NCI-H1417 (cell line): ENCODE data around the gene CDKN2D.
"Not testable (repeated sequence)": the region's sequence is repeated elsewhere in the genome, so short reads cannot be mapped to it uniquely, and the experiment has no call there.

Experiments used
- DNase-seq, 3 experiments: peaks; one replicate each; lab custom pipeline; 2025; lab: John Stamatoyannopoulos, UW

The CDKN2D gene

GRCh38 chr19:10551698-10552301 lies 17.0 kb downstream of the CDKN2D start:
- peak in 2 of 3 experiments; percentile 7 to 28 for DNase-seq

GRCh38 chr19:10551006-10551405 lies 17.8 kb downstream of the CDKN2D start:
- DNase-seq: not testable (repeated sequence)

- no peak for DNase-seq
Measured at GRCh38 chr19:10550336-10550735, 18.4 kb downstream of the CDKN2D start.

- no peak for DNase-seq
Measured at GRCh38 chr19:10549733-10550132, 19.0 kb downstream of the CDKN2D start.

- no peak for DNase-seq
Measured at GRCh38 chr19:10548746-10549276, 20.0 kb downstream of the CDKN2D start.

- no peak for DNase-seq
Measured at GRCh38 chr19:10546817-10547216, 22.0 kb downstream of the CDKN2D start.

GRCh38 chr19:10544753-10545251 lies 24.0 kb downstream of the CDKN2D start:
- no peak for DNase-seq

GRCh38 chr19:10544242-10544752 lies 24.5 kb downstream of the CDKN2D start:
- peak in 1 of 3 experiments; percentile 45 for DNase-seq

GRCh38 chr19:10543420-10544241 lies 25.1 kb downstream of the CDKN2D start, which contains the start of gene ATG4D:
TSS of gene ATG4D (plus strand) at chr19:10543904. CDS start at chr19:10544091, 187 bp downstream.
- DNase-seq: peak; percentile 90 to 93 (median 91)

- DNase-seq: no peak
Measured at GRCh38 chr19:10543059-10543419, 25.7 kb downstream of the CDKN2D start.

- DNase-seq: not testable (repeated sequence)
Measured at GRCh38 chr19:10539016-10539415, 29.8 kb downstream of the CDKN2D start.

GRCh38 chr19:10538204-10538983 lies 30.4 kb downstream of the CDKN2D start:
- no peak for DNase-seq

GRCh38 chr19:10537668-10538067 lies 31.1 kb downstream of the CDKN2D start:
- DNase-seq: no peak

GRCh38 chr19:10535613-10536012 lies 33.2 kb downstream of the CDKN2D start:
- no peak for DNase-seq

- no peak for DNase-seq
Measured at GRCh38 chr19:10533646-10534386, 35.0 kb downstream of the CDKN2D start.

GRCh38 chr19:10532457-10532856 lies 36.3 kb downstream of the CDKN2D start:
- DNase-seq: no peak

- DNase-seq: not testable (repeated sequence)
Measured at GRCh38 chr19:10526887-10527286, 41.9 kb downstream of the CDKN2D start.

GRCh38 chr19:10525636-10526035 lies 43.1 kb downstream of the CDKN2D start:
- no peak for DNase-seq

- no peak for DNase-seq
Measured at GRCh38 chr19:10523135-10523636, 45.6 kb downstream of the CDKN2D start.

- DNase-seq: no peak
Measured at GRCh38 chr19:10521461-10522171, 47.2 kb downstream of the CDKN2D start.
